Mononuclear cell (primary cell): ENCODE results near the gene DOCK2. TPM values are rescaled to one million over a fixed set of nuclear protein-coding genes. Genes with fewer than 3 reads are reported as not detected.

ENCODE experiments used
- H3K27me3 ChIP-seq: 2 replicates; pipeline ENCODE4 v1.6.0; 2011; ENCODE audit warnings: low read length, control low read depth; ENCODE audit not compliant: insufficient read depth
- H3K4me1 ChIP-seq: 2 replicates; pipeline ENCODE4 v1.5.1; 2011; ENCODE audit warnings: mild to moderate bottlenecking, low read length, control low read depth; ENCODE audit not compliant: insufficient read depth
- H3K4me3 ChIP-seq: 2 replicates; pipeline ENCODE4 v1.5.1; 2011; ENCODE audit warnings: mild to moderate bottlenecking, low read length, moderate library complexity
- H3K9me3 ChIP-seq: 2 replicates; pipeline ENCODE4 v1.5.1; 2011; ENCODE audit warnings: low read depth, mild to moderate bottlenecking, control low read depth, low read length
- total RNA-seq: library from RNA; depleted of rRNA; stranded (reverse); fragments of >200 nt; gene quantifications from one replicate; pipeline ENCODE4 v1.2.3, GENCODE V29; 2012

Gene DOCK2
- total RNA-seq, 1 donor: 244 TPM

DNA sequence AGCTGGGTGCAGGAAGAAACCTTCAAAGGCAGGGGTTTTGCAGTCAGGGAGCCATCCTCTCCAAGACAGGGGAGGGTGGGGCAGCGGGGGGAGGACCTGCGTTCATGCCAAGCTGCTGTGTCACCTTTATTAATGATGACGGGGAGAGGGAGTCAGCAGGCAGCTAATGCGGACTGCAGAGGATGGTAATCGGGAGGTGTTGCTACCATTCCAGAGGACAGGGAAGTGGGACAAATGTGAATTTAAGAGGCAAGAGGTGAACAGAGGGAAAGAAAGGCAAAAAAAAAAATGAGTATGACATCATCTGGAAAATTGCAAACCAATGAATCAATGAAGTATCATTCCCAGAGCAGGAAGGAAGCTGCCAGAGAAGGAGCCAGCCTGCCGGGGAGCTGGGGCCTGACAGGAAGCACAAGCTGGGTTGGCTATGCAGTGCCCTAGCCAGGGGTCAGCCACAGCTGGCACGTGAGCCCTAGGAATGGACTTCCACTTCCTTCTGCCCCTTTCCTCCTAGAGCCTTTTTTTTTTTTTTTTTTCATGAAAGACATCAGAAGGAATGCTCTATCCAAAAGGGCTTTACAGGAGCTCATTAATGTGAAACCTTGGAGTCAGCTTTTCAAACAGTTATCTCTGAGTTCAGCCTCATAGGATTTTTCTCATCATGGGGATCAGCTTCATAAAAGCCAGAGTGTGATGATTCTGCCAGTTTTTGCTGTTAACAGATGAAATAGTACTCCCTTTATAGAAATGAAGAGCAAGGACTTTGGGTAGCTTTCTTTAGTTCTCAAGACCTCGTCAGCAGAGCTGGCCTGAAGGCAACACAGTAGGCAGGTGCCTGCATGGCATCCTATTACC is 334.1 kb downstream of the DOCK2 start:
- Histone ChIP-seq H3K27me3 (no peaks in the 10 kb centered on the region), H3K4me1 (no peaks in the 10 kb centered on the region), H3K4me3 (no peak overlapping the region), H3K9me3 (no peaks in the 10 kb centered on the region)

DNA sequence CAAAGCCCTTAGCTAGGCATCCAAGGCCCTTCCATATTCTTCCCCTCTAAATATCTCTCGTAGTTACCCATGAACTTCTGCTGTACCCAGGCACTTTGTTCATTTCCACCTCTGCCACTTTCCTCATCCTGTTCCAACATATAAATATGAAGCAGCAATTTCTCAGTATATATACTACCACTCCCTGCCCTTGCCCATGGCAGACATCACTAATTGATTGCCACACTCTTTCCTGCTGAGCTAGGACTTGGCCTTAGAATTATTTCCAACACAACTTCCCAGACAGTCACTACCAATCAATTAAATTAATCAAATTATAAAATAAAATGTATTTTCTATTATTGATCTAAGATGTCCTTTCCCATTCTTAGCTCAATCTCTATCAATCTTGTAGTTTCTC is 334.7 kb downstream of the DOCK2 start:
- H3K9me3 ChIP-seq: no peaks in the 10 kb centered on the region
- no peak overlapping the region for H3K4me3 ChIP-seq
- no peaks in the 10 kb centered on the region for H3K4me1 ChIP-seq
- H3K27me3 ChIP-seq: no peaks in the 10 kb centered on the region

DNA sequence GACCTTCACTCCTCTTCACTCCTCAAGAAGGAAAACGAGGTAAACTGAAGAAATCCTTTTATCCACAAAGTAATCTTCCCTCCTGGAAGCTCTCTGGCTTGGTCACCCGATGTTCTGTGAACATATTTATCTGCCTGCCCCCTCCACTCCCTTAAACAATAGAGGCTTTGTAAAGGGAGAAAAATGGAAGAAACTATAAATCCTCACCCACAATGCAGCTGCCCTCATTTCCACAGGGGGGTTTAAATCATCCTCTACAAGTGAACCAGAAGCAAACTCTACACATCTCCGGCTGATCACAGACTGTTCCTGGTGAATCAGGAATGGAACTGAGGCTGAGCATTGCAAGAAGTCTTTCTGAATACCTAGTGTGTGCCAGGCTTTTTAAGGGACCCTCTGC is 336.0 kb downstream of the DOCK2 start:
- Histone ChIP-seq H3K4me1 (no peaks in the 10 kb centered on the region), H3K4me3 (no peak overlapping the region), H3K27me3 (no peaks in the 10 kb centered on the region), H3K9me3 (no peaks in the 10 kb centered on the region)

DNA sequence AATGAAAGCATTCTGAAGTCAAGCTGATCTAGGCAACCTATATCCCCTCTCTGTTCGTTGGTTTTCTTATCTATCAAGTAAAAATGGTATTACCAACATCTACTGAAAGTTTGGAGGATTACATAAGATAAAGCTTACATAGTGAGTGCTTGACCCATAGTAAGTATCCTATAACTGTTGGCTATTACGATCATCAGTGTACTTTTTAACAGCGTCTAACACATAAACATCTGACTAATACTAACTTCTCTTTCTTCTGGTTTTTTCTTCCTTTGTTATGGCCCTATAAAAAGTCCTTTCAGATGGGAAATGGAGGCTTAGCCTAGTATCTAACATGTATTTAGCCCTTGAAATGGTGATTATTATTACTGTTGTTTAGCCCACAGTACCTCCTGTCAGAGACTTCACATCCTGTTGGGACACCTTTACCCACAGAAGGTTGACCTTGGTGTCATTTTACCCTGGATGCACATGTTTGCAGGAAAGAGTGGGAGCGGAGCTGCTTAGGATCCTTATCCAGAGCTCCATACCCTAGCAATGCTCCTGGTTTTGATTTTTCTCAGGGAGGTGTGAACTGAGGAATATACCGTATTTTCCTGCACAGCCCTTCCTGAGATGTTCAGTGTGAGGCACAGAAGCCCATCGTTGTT is 337.2 kb downstream of the DOCK2 start:
- H3K4me3 ChIP-seq: no peak overlapping the region
- H3K9me3 ChIP-seq: no peaks in the 10 kb centered on the region
- H3K4me1 ChIP-seq: no peaks in the 10 kb centered on the region
- H3K27me3 ChIP-seq: no peaks in the 10 kb centered on the region

DNA sequence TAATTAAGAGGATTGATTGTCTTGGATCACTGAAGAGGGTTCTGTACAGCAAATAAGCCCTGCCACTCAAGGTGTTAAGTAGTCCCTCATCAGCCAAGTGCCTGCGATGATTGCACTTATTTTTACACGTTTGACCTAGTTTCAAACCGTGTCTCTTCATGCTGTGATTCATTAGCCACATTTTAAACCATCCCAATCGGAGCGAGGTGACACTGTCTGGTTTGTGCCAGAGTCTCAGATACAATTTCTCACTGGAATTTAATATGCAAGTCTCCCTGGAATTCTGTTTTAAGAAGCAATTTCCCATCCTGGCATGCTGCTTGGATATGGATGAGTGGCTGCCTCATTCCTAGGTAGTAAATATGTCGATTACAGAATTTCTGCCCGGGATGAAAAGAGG is 341.6 kb downstream of the DOCK2 start:
- Histone ChIP-seq H3K4me1 (no peaks in the 10 kb centered on the region), H3K27me3 (no peaks in the 10 kb centered on the region), H3K4me3 (no peak overlapping the region), H3K9me3 (no peaks in the 10 kb centered on the region)

DNA sequence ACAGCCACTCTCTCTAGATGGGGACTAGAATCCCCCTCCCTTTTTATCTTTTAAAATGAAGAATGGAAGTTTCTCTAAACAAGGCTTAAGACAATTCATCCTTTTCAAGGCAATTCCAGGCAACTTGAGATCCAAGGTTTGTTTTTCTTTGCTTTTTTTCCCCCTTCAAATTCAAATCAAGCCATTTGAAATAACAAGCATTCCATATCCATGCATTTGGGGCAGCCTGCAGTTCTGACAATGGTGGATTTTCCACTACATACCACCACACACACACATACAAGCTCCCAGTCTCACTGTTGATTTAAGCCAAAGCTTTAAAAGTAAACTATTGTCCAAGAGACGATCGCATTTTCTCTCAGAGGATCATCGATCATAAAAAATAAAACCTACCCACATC is 342.8 kb downstream of the DOCK2 start:
- H3K4me1 ChIP-seq: no peaks in the 10 kb centered on the region
- no peak overlapping the region for H3K4me3 ChIP-seq
- H3K27me3 ChIP-seq: no peaks in the 10 kb centered on the region
- no peaks in the 10 kb centered on the region for H3K9me3 ChIP-seq

DNA sequence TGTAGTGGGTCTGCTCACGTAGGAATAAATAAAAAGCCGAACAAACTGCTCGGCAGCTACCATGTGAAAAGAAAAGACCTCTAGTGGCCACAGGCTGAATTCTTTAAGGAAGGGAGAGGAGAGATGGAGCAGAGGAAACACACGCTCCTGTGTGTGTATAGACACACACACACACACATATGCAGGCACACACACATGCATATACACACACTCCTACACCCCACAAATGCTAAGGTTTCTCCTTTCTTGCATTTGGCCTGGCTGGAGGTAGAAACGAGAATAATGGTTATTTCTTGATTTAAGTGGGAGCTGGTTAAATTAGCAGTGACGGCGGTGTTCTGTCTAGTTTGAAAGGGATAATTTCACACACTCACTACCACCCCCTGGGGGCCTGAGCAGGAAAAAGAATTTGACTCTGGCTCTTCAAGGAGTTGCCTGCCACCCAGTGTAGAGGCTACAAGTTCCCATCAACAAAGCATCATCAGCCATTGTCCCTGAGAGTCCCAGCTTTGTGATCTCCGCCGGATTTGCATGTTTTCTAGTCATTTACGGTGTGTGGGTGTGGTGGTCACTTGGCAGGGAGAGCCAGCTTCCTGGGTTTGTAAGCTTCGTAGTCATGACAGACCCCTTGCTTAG is 343.5 kb downstream of the DOCK2 start, which contains the start of gene INSYN2B:
INSYN2B (minus strand) TSS at position 78 of the 636 bp plus-strand sequence. CDS start 96,597 bp downstream, outside the sequence.
- Histone ChIP-seq H3K27me3 (no peaks in the 10 kb centered on the region), H3K4me3 (no peak within 1 kb of the TSS), H3K9me3 (no peaks in the 10 kb centered on the region), H3K4me1 (no peaks in the 10 kb centered on the region)

DNA sequence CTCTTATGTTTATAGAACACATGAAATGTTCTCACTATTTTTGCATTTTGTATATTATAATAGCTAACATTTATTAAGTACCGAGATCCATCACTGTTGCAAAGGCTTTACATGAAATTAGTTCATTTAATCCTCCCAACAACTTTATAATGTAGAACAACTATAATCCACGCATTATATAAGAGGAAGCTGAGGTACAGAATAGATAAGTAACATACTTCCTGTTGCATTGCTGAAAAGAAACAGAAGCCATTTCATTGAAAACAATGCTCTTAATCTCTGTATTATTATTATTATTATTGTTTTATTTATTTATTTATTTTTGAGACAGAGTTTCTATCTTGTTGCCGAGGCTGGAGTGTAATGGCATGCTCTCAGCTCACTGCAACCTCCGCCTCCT is 351.1 kb downstream of the DOCK2 start:
- no peaks in the 10 kb centered on the region for H3K27me3 ChIP-seq
- H3K4me1 ChIP-seq: no peaks in the 10 kb centered on the region
- no peaks in the 10 kb centered on the region for H3K9me3 ChIP-seq
- H3K4me3 ChIP-seq: no peak overlapping the region

DNA sequence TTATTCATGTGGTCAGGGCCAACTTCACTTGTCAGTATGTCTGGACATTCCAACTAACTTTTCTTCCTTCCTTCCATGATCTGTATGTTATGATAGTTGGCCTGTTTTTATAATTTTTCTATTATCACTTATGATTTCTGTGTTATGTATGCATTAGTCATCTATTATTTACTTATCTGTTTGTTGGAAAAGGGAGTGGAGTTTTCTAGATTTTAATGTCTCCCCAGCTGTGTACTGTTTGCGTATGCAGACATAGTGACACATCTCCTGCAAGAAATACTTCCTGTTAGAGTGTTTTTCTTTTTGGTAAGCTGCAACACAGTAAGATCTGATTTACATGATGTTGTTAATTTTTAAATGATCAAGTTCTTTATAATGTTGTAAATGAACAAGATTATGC is 351.9 kb downstream of the DOCK2 start:
- H3K4me3 ChIP-seq: no peak overlapping the region
- no peaks in the 10 kb centered on the region for H3K27me3 ChIP-seq
- H3K9me3 ChIP-seq: no peaks in the 10 kb centered on the region
- no peaks in the 10 kb centered on the region for H3K4me1 ChIP-seq

DNA sequence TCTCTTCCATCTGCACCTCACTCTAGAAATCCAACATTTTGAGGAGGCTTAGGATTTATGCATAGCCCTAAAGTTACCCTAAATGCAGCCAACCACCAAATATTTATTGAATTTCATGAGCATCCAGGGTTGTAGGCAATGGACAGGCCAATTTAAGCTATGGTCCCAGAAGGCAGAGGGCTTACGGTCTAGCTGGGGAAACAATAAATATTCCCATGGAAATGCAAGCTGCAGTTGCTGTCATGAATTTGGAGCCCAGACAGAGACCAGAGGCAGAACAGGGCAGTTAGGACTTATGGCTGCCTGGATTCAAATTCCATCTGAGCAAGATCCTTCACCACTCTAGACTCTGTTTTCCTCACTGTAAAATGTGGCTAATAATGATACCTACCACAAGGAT is 352.3 kb downstream of the DOCK2 start:
- Histone ChIP-seq H3K9me3 (no peaks in the 10 kb centered on the region), H3K27me3 (no peaks in the 10 kb centered on the region), H3K4me1 (no peaks in the 10 kb centered on the region), H3K4me3 (no peak overlapping the region)

DNA sequence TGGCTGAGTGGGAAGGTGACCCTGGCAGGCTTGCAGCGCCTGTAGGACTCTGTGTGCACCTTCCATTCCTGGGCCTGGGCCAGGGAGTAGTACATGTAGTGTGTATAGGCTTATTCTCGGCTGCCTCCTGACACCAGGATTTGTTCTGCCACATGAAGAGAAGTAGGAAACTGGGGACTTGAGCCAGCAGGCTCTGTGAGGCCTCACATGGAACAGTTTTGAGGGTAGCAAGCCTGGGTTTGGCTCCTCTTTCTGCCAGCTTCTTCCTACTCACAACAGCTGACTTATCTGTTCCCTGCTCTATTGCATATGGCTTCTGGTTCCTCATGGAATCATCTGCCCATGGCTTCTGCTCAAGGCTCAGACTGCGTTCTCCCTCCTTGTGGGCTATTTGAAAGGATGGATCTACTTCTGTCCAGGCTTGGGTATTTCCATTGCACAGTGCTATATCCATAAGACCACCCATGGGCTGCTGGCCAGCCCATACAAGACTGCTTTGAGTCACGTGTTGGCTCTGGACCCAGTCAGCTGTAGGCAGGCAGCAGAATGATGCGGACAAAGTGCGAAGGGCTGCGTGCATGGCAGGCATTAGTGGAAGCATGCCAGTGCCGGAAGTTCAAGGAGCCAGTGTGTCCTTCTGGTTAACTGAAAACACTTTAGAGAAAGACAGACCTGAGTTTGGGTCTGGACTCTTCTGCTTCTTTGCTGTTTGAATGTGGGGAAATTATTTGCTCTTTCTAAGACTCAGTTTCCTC is 354.2 kb downstream of the DOCK2 start:
- Histone ChIP-seq H3K27me3 (no peaks in the 10 kb centered on the region), H3K4me1 (no peaks in the 10 kb centered on the region), H3K4me3 (no peak overlapping the region), H3K9me3 (no peaks in the 10 kb centered on the region)

DNA sequence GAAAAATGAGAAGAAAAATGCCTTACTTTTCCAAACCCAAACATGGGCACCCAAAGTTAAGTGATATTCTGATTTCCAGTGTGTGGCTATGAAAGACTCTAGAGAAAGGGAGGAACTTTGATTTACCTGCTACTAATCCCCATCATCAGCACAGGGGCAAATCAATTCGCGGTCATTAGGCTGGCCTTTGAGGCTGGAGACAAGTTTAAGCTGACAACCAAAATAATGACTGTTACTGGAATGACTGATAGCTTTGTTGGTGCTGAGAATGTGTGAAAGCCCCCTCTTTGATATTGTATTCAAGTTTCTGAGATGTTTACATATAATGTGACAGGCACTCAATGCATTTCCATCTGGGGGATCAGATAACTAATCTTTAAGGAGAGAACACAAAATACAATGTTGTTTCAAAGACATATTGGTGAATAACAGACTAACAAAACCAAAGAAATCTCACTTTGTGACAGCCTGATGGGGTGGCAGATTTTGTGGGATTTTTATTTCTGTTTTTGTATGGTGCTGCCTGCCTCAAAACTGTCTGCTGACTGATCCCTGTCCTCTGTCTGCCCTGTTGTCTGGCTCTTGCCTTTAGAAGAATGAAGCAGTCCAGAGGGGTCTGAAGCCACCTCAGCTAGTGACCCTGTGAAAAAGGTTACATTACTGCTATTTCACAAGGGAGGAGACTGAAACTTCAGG is 355.9 kb downstream of the DOCK2 start:
- no peaks in the 10 kb centered on the region for H3K4me1 ChIP-seq
- H3K4me3 ChIP-seq: no peak overlapping the region
- no peaks in the 10 kb centered on the region for H3K9me3 ChIP-seq
- no peaks in the 10 kb centered on the region for H3K27me3 ChIP-seq

DNA sequence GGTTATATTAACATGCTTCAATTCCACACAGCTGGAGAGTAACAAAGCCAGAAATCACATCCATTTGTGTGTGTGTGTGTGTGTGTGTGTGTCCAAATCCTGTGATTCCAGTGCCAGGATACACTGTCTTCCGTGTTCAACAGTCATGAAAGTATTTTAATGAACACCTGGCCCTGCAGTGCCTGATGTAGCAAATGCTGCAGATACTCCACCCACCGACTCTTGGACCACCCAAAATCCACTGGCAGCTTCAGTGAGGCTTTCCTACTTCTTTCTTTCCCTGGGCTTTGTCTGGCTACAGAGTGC is 356.4 kb downstream of the DOCK2 start:
- Histone ChIP-seq H3K9me3 (no peaks in the 10 kb centered on the region), H3K4me1 (no peaks in the 10 kb centered on the region), H3K27me3 (no peaks in the 10 kb centered on the region), H3K4me3 (no peak overlapping the region)

DNA sequence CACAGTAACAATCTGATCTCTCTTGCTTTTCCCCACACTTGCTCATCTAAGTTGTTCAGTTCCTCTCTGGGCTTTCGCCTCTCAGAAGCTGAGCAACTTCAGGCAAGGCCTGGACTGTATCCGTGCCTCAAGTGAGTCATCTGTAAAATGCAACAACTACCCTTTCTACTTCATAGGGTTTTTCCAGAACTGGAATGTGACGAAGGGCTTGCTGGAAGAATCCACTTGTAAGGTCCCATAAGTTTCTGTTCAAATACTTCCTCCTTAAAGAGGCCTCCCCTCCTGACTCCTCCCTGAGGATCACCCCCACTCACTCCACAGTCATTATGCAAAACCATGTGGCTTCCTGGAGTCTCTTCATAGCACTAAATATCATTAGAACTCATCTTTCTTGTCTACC is 360.7 kb downstream of the DOCK2 start:
- no peak overlapping the region for H3K4me3 ChIP-seq
- no peaks in the 10 kb centered on the region for H3K27me3 ChIP-seq
- H3K9me3 ChIP-seq: no peaks in the 10 kb centered on the region
- no peaks in the 10 kb centered on the region for H3K4me1 ChIP-seq
